Measurements from ENCODE around the gene PPP1CC. TPM values are rescaled to one million over a fixed set of nuclear protein-coding genes. Genes with fewer than 3 reads are reported as not detected.
"Not testable (repeated sequence)": the region's sequence is repeated elsewhere in the genome, so short reads cannot be mapped to it uniquely, and the experiment has no call there.

The PPP1CC gene
- total RNA-seq, 1 donor from 2014 or later = 39.8 TPM

- intact Hi-C loops (cut with DNase I) = loop anchor here (5.0 to 10.0 kb wide), 4 partner anchors 125 to 1025 kb away; partner anchors contain the start of genes ARPC3, FAM222A, RAD9B and TCTN1
- no peak overlapping the region for H3K27ac ChIP-seq
- H3K36me3 ChIP-seq = peaks cover 3 to 4% of the 10 kb centered on the region in 2 donors
- no peak for DNase-seq (ENCODE audit: low spot score in 2 of 2)
- peaks cover 0 to 24% of the 10 kb centered on the region in 2 donors for H3K4me1 ChIP-seq
- no peak for TF ChIP-seq CTCF (IDR thresholded peaks at IDR 0.05)
- no peaks in the 10 kb centered on the region for H3K27me3 ChIP-seq
- peak overlapping the region in 1 of 2 donors; percentile 97 for H3K4me3 ChIP-seq
- H3K9me3 ChIP-seq = no peaks in the 10 kb centered on the region
Observed at GRCh38 chr12:110739894-110740293, 2.8 kb downstream of the PPP1CC start.

- Histone ChIP-seq H3K4me3 (peak overlapping the region in 1 of 2 donors; percentile 97), H3K27ac (no peak overlapping the region), H3K36me3 (peaks cover 3 to 7% of the 10 kb centered on the region in 2 donors), H3K9me3 (no peaks in the 10 kb centered on the region), H3K4me1 (peaks cover 0 to 24% of the 10 kb centered on the region in 2 donors), H3K27me3 (no peaks in the 10 kb centered on the region)
- intact Hi-C loops (cut with DNase I) = no loop called here
- no peak for DNase-seq (ENCODE audit: low spot score in 2 of 2)
- no peak for TF ChIP-seq CTCF (IDR thresholded peaks at IDR 0.05)
Observed at GRCh38 chr12:110739488-110739887, 3.2 kb downstream of the PPP1CC start.

GRCh38 chr12:110737532-110737931 is 5.2 kb downstream of the PPP1CC start:
- intact Hi-C loops (cut with DNase I) = no loop called here
- H3K27me3 ChIP-seq = no peaks in the 10 kb centered on the region
- no peak overlapping the region for H3K4me3 ChIP-seq
- H3K36me3 ChIP-seq = peaks cover 6 to 7% of the 10 kb centered on the region in 2 donors
- no peak overlapping the region for H3K27ac ChIP-seq
- no peak for TF ChIP-seq CTCF (IDR thresholded peaks at IDR 0.05)
- H3K9me3 ChIP-seq = no peaks in the 10 kb centered on the region
- peaks cover 5 to 36% of the 10 kb centered on the region in 2 donors for H3K4me1 ChIP-seq
- no peak for DNase-seq (ENCODE audit: low spot score in 2 of 2)

- intact Hi-C loops (cut with DNase I); DNase-seq (ENCODE audit: low spot score in 2 of 2): not testable (repeated sequence)
- H3K4me1 ChIP-seq = peaks cover 5 to 40% of the 10 kb centered on the region in 2 donors
Observed at GRCh38 chr12:110737016-110737415, 5.7 kb downstream of the PPP1CC start.

GRCh38 chr12:110733900-110734299 is 8.8 kb downstream of the PPP1CC start:
- Histone ChIP-seq H3K9me3 (no peaks in the 10 kb centered on the region), H3K36me3 (peaks cover 23 to 36% of the 10 kb centered on the region in 2 donors), H3K4me3 (no peak overlapping the region), H3K27me3 (no peaks in the 10 kb centered on the region), H3K27ac (no peak overlapping the region), H3K4me1 (peaks cover 5 to 19% of the 10 kb centered on the region in 2 donors)
- TF ChIP-seq CTCF (IDR thresholded peaks at IDR 0.05) = no peak
- no peak for DNase-seq (ENCODE audit: low spot score in 2 of 2)
- intact Hi-C loops (cut with DNase I) = no loop called here

More at GRCh38 chr12:110737016-110737415, 5.7 kb downstream of the PPP1CC start:
- H3K36me3 ChIP-seq, H3K27ac ChIP-seq, H3K4me3 ChIP-seq, H3K27me3 ChIP-seq, H3K9me3 ChIP-seq: not testable (repeated sequence)

GRCh38 chr12:110733089-110733715 is 9.5 kb downstream of the PPP1CC start:
- Histone ChIP-seq H3K4me1 (peaks cover 5 to 19% of the 10 kb centered on the region in 2 donors), H3K36me3 (peaks cover 29 to 41% of the 10 kb centered on the region in 2 donors), H3K27me3 (no peaks in the 10 kb centered on the region), H3K9me3 (no peaks in the 10 kb centered on the region), H3K27ac (no peak overlapping the region), H3K4me3 (no peak overlapping the region)
- intact Hi-C loops (cut with DNase I) = no loop called here
- DNase-seq (ENCODE audit: low spot score in 2 of 2) = no peak
- no peak for TF ChIP-seq CTCF (IDR thresholded peaks at IDR 0.05)
